T1000 (cell line): ENCODE measurements around the gene ALOX5AP.

Experiments
- DNase-seq: peaks from one replicate; lab custom pipeline; 2025; ENCODE audit warnings: mixed read lengths; lab: John Stamatoyannopoulos, UW

ALOX5AP gene

DNA sequence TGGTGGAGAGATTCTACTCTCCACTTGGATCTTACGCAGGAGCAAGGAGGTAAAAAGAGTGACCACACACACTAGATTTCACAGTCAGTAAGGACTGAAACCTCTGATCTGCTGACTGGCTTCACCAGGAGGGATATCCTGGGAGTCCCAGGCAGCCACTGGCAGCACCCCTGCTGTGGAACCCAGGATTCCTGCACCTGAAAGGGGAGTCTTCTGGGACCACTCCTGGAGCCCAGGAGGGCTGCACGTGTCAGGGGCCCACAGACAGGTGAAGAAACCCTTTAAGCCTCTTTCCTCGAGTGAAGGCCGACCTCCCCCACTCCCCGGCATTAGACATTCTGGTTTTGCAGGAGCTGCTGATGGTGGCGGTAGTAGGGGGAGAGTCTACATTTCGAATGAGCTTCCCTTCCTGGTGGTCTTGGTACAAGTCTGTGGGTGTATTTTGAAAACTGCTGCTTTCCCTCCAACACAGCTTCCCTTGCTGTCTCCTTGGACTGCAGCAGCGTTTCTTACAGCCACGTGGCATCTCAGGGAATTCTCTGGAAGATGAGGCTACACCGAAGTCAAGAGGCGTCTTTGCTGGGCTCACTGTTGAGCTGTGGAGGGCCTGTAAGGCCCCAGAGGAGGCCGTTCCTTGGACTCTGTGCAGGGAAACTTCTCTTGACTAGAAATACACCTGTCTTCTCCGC, 62.6 kb downstream of the ALOX5AP start:
- DNase-seq = no peak

- DNase-seq = no peak
Measured at GRCh38 chr13:30798776-30799355, 63.5 kb downstream of the ALOX5AP start.

- no peak for DNase-seq
Measured at GRCh38 chr13:30799356-30799824, 64.0 kb downstream of the ALOX5AP start.

DNA sequence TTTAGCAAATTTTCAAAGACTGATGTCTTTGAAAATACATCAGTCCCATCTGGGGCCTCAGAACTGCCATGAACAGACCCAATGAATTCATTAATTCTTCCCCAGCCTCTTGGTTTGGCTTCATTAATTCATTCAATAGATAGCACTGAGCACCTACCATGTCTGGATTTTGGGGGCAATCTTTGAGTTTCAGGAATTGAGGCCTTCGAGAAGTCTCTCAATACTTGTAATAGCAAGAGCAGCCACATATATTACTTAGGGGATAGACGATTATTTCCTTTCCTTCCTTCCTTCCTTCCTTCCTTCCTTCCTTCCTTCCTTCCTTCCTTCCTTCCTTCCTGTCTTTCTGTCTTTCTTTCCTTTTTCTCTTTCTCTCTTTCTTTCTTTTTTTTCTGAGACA, 64.8 kb downstream of the ALOX5AP start:
- no peak for DNase-seq

DNA sequence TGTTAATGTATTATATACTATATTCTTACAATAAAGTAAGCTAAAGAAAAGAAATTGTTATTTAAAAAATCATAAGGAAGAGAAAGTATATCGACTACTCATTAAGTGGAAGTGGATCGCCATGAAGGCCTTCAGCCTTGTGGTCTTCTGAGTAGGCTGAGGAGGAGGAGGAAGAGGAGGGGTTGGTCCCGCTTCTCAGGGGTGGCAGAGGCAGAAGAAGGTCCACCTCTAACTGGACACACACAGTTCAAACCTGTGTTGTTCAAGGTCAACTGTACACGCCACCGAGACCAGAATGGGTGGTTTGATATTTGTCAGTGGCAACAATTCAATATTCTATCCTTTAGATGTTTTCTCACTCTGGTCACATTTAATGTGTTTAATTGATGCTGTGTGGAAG, 67.2 kb downstream of the ALOX5AP start:
- DNase-seq = no peak

DNA sequence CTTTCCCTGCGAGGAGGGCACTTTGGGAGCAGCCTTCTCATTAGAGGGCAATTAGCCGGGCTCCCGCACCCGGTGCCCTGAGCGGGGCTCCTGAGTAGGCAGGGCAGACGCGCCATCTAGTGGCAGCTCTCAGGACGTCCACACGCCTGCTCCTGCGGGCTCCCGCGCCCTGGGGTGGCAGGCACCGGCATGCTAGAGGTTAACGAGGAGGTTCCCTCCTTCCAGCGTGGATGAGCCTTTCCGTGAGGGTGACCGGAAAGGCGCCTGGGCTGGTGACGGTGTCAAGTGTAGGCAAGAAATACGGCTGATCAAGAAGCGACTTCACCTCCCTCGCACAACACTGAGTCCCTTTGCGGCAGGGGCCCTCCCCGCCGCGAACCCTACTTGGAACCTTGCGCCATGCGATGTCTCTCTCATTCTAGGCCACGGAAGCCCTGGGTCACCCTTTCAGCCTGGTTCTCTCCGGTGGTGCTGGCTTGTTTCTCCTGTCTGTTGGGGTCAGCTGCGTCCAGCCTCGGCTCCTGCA, 67.7 kb downstream of the ALOX5AP start:
- DNase-seq = peak; percentile 51

DNA sequence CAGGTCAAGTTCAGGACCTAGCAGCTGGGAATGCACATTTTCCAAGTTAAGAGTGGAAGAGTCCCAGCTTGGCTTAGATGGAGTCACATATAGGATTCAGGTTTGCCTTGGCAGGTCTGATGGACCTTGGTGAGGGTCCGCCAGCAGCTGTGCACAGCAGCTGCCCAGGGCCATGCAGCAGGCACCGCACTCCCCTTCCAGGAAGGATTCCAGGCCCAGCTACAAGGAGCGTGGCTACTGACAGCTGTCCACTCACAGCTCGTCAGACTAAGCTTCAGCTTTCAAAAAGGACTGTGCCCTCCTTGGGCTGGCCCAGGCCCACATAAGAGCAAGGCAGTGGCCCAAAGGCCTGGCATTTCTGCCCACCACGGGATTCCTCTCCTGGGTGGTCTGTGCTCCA, 68.4 kb downstream of the ALOX5AP start:
- no peak for DNase-seq

GRCh38 chr13:30804474-30804873, 69.1 kb downstream of the ALOX5AP start:
- no peak for DNase-seq

DNA sequence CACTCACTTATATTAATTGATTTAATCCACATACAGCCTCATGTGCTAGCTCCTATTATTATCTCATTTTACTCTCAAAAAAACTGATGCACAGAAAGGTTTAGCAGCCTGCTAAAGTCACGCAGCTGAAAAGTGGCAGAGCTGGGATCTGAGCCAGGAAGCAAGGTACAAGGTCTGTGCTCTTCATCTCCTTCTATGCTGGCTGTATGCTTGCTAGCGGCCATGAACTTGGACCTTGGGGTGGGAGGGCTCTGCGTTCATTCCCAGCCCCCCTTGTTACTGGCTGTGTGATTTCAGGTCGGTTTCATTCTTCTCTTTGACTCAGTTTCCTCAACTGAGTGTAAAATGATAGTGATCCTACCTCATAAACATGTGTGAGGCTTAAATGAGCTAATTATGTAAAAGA, 69.8 kb downstream of the ALOX5AP start:
- DNase-seq = no peak

DNA sequence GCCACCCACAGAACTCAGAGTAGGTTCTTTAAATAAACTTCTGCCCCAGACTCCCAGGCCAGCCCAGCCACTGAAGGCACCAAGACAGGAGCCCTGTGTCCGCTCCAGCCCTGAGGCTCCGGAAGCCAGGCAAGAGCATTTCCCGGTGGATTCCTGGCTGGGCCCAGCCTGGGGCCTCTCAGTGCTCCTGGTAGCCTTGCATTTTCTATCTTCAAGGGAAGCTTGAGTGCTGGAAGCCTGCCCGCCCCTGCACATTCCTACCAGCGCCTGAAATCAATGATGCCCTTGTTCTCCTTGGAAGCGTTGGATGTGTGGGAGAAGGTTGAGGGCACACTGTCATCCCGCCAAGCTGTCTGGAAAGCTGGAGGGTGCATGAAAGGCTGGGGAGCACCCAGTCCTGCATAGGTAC, 70.3 kb downstream of the ALOX5AP start:
- DNase-seq = no peak

DNA sequence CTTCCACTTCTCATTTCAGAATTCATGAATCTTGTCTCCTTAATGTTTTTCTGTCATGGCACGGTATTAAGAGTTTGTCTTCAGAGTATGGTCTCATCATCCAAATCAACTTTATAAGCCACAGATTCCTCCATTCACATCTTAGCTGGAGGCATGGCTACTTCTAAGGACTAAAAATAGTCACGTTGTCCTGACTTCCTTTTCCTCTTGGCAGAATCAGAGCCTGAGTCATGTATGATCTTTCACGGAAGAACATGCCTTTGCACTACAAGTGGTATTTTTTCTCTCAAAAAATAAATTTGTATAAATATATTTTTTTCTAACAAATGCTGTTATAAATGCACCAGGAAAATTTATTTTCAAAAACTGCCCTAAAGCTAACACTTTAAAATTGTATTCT, 71.4 kb downstream of the ALOX5AP start:
- no peak for DNase-seq

GRCh38 chr13:30807392-30807791, 72.0 kb downstream of the ALOX5AP start:
- no peak for DNase-seq

DNA sequence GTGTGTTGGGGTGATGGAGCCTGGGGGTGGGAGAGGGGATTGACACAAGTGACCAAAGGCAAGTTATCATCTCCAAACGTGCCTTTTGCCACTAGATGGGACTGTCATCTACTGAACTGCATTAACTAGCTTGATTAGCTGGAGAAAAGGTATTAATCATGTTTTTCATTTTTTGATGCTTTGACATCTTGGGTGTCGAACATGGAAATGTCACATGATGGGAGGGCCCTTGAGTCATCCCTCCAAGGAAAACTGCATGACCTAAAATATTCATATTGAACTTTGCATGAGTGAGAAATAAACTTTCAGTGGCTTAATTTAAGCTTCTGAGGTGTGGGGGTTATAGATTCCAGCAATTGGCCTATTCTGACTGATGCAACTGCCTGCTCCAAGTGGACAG, 73.3 kb downstream of the ALOX5AP start:
- no peak for DNase-seq

GRCh38 chr13:30809787-30810186, 74.4 kb downstream of the ALOX5AP start:
- DNase-seq = no peak

DNA sequence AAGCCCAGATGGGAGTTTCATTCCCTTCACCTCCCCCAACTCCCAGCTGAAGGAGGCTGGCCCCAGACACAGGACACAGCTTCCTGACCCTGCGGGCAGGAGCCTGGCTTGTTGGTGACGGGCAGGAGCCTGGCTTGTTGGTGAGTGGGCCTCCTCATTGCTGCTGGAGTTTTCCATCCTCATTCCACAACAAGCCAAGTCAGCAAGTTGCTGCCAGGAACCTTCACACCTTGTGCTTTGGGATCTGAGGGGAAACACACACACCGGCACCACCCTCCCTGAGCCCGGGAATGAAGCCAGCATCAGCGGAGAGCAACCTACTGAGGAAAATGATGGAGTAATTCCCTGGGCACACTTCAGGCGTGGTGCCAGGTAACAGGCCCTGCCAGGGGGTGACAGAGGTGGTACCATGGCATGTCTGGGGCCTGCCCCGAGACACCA, 74.9 kb downstream of the ALOX5AP start:
- DNase-seq = no peak

DNA sequence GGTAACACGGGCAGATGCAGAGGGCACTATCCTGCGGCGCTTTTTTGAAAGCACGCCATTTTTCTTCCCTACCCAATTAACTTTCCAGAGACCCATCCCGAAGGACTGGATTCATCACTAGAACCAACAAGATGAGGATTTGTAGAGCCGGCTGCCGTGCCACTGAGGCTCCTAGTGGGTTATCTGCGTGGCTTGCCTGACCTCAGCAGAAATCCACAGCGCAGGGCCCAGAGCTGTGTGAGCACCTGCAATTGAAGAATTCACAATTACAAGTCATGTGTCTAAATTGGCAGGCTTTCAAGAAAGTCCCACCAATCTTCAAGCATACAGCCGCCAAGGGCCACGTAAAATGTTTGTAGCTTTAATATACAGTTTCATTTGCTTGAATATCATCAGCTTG, 75.5 kb downstream of the ALOX5AP start:
- DNase-seq = no peak
